GM21447 (cell line): ENCODE measurements around the gene RET.
A peak's percentile ranks its signal among the peaks of the same experiment; 100 is the strongest.

ENCODE experiments used
- ATAC-seq: cut with Tn5 transposase; IDR thresholded peaks from one replicate; pipeline ENCODE4 v1.9.1; 2021; ENCODE audit not compliant: unreplicated experiment

The RET gene

DNA sequence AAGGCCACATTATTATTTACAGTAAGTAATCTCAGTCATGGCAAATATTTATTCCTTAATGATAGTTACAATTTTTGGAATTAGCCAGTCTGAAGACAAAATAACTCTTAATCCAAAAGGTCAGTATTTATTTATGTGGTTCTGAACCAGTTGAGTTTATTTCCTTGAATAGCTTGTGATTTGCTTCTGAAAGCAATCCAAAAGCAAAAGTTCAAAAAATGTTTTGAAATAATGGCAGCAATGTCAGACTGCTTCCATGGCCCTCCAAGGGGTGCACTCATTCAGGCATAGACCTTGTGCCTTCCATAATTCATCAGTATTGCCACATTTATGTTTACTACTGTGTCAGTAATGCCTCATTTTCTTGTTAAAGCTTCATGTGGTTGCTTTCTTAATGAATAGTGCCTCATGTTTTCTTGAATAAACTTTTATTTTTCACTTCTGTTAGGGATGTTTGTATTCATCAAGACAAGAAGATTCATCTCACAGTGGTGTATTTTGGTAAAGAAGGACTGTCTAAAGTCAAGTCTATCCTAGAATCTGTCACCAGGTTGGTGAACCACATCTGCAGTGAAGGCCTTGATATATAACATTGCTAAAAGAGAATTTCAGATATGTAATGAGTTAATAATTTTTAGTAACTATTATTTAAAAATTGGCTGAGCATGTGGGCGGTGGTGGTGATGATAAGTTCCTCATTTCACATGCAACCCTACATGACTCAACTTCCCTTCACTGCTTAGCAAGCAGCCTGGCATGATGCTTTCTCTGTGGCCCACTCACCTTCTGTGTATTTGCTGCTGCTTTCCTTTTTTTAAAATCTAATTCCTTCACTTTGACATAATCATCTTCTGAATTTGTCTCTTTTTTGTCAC lies 83.4 kb downstream of the RET start:
- peak; percentile 62 for ATAC-seq

DNA sequence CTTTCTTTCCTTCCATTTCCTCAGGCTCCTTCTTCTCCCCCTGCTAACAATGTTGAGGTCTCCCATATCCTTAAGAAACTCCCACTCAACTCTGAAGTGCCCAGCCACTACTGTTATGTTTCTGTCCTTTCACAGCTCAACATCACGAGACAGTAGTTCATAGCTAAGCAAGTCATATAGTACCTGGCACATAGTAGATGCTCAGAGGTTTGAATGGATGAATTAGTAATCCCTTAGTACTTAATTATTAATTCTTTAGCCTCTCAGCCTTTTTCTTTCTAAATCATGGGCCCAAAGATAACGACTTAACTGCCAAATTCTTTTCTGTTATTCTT lies 84.0 kb downstream of the RET start:
- peak; percentile 90 for ATAC-seq

DNA sequence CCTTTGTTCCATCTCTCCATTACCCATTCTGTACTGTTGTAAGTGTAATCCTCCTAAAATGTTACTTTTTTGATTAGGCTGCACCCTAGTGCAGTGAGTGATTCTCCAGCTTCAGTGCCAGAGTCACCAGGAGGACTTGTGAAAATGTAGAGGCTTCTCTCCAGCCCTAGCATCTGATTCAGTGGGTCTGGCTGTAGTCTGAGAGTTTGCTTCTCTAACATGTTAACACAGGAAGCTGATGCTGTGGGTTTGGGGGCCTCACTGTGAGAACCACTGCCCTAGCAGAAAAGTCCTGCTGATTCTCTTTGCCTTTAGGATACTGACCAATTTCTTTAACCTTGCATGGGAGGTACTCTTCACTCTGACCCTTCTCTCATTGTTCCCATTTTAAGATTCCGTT lies 85.7 kb downstream of the RET start:
- no peak for ATAC-seq

DNA sequence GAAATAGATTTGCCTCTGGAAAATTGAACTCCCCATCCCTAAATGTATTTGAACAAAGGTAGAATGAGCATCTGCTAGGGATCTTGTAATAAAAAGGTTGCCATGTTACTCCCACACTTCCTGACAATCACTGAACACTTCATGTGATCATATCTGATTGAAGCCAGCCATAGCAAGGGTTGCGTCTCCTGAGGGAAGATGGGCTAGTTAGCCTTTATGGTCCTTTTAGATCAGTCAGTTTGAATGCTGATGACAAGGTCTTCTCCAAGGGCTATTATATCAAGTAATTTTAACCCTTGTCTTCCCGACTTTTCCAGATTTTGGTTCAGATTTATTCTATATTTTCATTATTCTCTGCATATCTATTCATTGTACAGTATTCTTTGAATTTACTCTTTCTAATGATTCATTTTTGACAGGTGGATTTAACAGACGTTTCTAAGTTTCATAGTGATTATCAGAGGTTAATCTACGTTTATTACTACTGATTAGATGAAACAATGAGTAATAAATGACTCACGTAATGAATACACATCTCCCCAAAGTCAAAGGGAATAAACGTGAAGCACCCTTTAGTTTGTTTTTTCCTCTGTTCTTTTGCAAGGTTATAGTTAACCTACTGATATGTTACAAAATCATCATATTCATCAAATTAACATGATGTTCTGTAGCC lies 89.5 kb downstream of the RET start:
- peak; percentile 26 for ATAC-seq

DNA sequence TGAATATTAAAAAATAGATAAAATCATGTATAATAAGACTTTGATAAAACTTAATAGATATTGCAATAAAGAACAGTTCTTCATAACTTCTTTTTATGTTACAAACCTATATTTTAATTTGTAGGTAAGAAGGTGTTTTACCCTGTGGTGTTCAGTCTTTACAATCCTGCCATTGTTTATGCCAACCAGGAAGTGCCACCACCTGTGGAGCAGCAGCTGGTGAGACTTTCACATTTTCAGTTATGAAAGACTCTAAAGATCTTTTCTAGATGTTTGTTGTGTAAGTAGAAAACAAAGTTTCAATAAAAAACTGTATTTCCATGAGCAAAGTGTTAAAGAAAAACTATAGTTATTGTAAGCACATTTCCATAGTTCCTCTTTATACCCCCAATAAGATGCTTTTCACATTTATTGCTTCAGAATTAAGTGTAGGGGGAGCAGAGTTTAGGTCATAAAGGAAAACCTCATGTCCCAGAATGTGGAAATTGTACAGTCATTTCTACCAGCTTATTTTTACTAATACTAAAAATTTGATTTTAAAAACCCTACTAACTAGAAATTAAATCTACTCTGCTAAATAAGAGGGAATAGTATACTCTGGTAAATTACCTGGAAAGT lies 90.1 kb downstream of the RET start:
- ATAC-seq, result peak; percentile 87

DNA sequence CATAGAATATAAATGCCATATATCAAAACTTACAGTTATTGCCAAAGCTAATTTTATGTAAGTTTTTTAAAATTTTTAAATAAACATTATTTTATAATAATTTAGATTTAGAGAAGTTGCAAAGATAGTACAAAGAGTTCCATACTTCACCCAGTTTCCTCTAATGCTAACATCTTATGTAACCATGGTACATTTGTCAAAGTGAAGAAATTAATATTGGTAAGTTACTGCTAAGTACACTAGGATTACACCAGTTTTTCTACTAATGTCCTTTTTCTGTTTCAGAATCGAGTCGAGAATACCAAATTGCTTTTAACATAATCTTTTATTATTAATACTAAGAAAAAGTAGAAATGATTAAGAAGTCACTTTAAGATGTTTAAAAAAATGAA lies 90.6 kb downstream of the RET start:
- ATAC-seq, result no peak

DNA sequence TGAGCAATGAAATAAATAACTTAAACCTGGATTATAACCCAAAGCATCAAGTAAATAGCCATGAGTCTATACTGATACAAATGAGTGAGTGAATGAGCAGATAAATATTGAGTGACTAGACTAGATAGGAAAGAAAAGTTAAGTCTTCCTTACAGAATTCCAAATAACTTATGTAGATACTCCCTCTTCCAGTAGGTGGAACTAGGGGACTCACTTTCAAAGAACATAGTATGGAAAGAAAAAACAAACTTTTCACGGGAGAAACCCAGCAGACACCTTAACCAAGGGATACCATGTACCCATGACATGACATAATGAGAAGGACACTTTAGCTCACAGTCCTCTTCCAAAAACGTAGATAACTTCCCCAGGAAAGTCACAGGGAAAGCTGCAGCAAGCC lies 93.6 kb downstream of the RET start:
- ATAC-seq, result no peak

DNA sequence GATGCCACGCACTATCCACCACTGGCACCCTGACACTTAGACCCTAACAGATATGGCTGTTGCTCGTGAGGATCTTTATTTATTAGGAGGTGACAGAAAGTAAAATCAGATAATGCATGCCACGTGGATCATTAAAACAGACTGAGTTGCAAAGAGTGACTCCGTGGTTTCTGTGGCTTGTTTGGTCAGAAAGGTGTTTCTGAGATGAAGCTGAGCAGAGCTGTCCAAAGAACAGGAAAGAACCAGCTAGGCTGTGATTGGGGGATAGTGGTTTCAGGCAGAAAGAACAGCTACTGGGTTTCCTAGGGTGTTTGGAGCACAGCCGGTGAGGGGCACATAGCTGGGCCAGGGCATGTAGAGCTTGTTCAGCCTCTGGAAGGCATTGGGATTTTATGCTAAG lies 95.8 kb downstream of the RET start:
- ATAC-seq, result no peak

DNA sequence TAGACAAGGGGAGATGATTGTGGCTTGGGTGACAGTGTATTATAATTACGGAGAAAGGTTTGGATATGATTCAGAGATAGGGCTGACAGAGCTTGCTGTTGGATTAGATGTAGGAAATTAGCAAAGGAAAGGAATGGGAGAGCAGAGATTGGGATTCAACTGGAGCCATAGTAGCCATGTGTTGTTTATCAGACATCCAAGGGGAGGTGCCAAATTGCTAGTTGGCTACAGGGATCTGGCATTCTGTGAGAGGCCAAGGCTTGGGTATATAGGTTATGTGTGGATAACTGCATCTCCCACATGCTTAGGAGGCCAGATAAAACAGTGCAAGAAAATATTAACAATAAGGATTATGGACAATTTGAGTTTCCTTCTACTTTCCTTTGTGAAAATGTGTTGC lies 96.3 kb downstream of the RET start:
- no peak for ATAC-seq

DNA sequence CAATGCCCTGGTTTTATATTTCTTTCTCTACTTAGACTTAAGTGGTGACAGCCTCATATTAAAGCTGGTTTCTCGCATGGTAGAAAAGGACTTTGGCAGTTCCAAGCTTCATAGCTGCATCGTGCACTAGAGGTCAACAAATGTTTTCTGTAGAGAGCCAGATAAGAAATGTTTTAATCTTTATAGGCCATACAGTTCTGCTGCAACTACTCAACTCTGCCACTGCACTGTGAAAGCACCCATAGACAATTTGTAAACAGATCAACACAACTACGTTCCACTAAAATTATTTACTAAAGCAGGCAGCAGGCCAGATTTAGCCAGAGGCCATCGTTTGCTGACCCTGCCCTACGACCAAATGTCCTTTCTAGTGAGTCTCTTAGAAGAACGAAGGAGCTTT lies 98.1 kb downstream of the RET start:
- ATAC-seq, result no peak

DNA sequence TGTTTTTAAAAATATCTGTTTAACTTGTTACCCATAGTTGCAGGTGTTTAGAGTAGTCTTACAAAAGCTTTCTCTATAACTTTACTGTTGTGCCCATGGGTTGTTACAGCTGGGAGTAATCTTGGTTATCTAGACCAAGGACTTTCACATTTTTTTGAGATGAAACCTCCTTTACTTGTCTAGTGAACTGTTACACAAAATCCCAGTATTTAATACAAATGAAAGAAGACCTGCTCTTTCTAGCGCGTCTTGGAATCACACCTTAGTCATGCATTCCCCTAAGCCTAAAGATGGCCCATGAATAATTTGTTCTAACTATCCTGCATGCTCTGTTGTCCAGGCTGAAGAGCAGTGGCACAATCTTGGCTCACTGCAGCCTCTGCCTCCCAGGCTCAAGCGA lies 99.4 kb downstream of the RET start:
- no peak for ATAC-seq

DNA sequence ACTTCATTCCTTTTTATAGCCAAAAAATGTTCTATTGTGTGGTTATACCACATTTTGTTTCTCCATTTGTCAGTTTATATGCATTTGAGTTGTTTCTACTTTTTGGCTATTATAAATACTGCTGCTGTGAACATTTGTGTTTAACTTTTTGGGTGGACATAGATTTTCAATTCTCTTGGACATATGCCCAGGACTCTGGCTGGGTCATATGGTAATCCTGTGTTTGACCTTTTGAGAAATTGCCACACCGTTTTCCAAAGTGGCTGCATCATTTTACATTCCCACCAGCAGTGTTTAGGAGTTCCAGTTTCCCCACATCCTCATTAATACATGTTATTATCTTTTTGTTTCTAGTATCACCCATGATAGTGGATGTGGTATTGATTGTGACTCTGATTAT lies 100.7 kb downstream of the RET start:
- ATAC-seq, result no peak
